ENCODE measurements around the gene NAT8L. TPM values are rescaled to one million over a fixed set of nuclear protein-coding genes. Genes with fewer than 3 reads are reported as not detected.

The NAT8L gene
- total and polyA plus RNA-seq, 2 experiments from 2014 or later: 1.5 to 2.7 TPM

DNA sequence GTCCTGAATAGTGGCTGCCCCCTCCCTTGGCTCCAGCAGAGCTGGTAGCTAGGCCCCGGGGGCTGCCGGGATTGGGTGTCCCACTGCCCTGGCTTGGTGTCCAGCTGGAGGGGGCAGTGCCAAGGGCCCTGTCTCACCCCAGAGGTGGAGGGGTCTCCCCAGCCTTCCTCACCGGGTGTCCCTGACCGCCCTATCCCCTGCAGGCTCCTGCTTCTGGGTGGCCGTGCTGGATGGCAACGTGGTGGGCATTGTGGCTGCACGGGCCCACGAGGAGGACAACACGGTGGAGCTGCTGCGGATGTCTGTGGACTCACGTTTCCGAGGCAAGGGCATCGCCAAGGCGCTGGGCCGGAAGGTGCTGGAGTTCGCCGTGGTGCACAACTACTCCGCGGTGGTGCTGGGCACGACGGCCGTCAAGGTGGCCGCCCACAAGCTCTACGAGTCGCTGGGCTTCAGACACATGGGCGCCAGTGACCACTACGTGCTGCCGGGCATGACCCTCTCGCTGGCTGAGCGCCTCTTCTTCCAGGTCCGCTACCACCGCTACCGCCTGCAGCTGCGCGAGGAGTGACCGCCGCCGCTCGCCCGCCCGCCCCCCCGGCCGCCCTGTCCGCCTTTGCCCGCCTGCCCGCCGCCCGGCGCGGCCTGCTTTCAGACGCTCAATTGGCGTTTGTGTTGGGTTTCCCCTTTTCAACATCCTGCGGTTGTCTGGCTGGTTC lies 4.6 kb downstream of the NAT8L start:
- 94% methylated on average over 31 of the region's 53 CpGs for WGBS (ENCODE audit: low lambda C conversion rate, missing lambda C conversion rate)
- Histone ChIP-seq H3K9me3 (ENCODE audit: low read depth) (no peaks in the 10 kb centered on the region), H3K27me3 (peaks cover 8% of the 10 kb centered on the region), H3K4me2 (no peak overlapping the region), H3K4me1 (ENCODE audit: insufficient read depth) (no peaks in the 10 kb centered on the region), H4K20me1 (ENCODE audit: insufficient read depth, poor library complexity, severe bottlenecking) (no peaks in the 10 kb centered on the region), H3K79me2 (no peaks in the 10 kb centered on the region), H2AFZ (no peak overlapping the region), H3K4me3 (no peak overlapping the region), H3K27ac (no peak overlapping the region), H3K9me2 (replicated peaks; ENCODE audit: insufficient read depth) (no peaks in the 10 kb centered on the region), H3K36me3 (replicated peaks; ENCODE audit: insufficient read depth, low read depth) (no peaks in the 10 kb centered on the region)
- DNase-seq (ENCODE audit: low spot score): no peak
- TF ChIP-seq EZH2phosphoT487 (IDR thresholded peaks at IDR 0.05; ENCODE audit: low read depth, severe bottlenecking, unreplicated experiment): no peak
- no peak for TF ChIP-seq EZH2 (IDR thresholded peaks at IDR 0.05; ENCODE audit: borderline replicate concordance)
- no peak for TF ChIP-seq CTCF (IDR thresholded peaks at IDR 0.05; ENCODE audit: poor library complexity)

- Histone ChIP-seq H3K4me2 (no peak overlapping the region), H3K4me3 (no peak overlapping the region), H3K9me3 (ENCODE audit: low read depth) (no peaks in the 10 kb centered on the region), H3K4me1 (ENCODE audit: insufficient read depth) (no peaks in the 10 kb centered on the region), H3K27me3 (peaks cover 8% of the 10 kb centered on the region), H3K36me3 (replicated peaks; ENCODE audit: insufficient read depth, low read depth) (no peaks in the 10 kb centered on the region), H3K79me2 (no peaks in the 10 kb centered on the region), H3K27ac (no peak overlapping the region), H2AFZ (no peak overlapping the region), H4K20me1 (ENCODE audit: insufficient read depth, poor library complexity, severe bottlenecking) (no peaks in the 10 kb centered on the region), H3K9me2 (replicated peaks; ENCODE audit: insufficient read depth) (no peaks in the 10 kb centered on the region)
- WGBS (ENCODE audit: low lambda C conversion rate, missing lambda C conversion rate): 95% methylated on average over 25 of the region's 40 CpGs
- TF ChIP-seq CTCF (IDR thresholded peaks at IDR 0.05; ENCODE audit: poor library complexity): no peak
- no peak for TF ChIP-seq EZH2 (IDR thresholded peaks at IDR 0.05; ENCODE audit: borderline replicate concordance)
- no peak for TF ChIP-seq EZH2phosphoT487 (IDR thresholded peaks at IDR 0.05; ENCODE audit: low read depth, severe bottlenecking, unreplicated experiment)
- DNase-seq (ENCODE audit: low spot score): no peak
Measured at GRCh38 chr4:2064276-2064991, 5.3 kb downstream of the NAT8L start.

DNA sequence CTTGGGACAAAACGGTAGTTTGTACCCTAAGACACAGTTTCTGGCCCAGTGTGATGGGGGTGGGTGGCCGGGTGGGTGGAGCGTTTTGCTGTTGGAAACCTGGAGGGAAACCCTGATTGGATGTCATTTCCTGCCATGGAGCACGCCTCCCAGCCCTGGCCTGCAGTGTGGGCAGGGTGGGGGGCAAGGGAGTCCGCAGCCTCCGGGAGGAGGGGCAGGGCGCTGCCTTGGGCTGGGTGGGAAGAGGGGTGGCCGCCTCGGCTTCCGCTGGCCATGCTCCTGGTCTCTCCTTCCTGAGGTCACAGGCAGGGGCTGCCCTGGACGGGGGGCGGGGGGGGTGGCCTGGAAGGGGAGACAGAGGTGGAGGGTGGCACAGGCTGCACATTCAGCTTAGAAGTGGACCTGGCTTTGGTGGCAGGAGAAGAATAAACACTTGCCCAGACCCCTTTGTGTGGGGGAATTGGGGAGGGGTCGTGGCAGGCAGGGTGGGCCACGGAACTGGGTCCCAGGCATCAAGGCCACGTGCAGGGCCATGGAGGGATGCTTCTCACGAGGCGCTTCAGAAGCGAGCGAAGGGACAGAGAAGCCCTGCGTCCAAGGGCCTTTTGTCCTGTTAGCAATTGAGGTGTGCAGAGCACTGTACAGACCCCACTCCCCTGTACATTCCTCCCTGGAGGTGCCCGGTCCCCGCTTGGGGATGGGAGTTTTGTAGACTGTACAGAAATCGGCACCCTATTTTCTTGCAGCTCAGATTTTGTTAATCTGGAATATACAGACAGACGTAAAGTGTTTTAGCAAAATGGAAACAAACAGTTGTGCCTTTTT lies 6.2 kb downstream of the NAT8L start:
- TF ChIP-seq EZH2 (IDR thresholded peaks at IDR 0.05; ENCODE audit: borderline replicate concordance) (no peak), CTCF (IDR thresholded peaks at IDR 0.05; ENCODE audit: poor library complexity) (no peak), EZH2phosphoT487 (IDR thresholded peaks at IDR 0.05; ENCODE audit: low read depth, severe bottlenecking, unreplicated experiment) (no peak)
- Histone ChIP-seq H3K4me3 (no peak overlapping the region), H3K27ac (no peak overlapping the region), H2AFZ (no peak overlapping the region), H3K4me2 (no peak overlapping the region), H3K9me3 (ENCODE audit: low read depth) (no peaks in the 10 kb centered on the region), H3K27me3 (peaks cover 3% of the 10 kb centered on the region), H3K9me2 (replicated peaks; ENCODE audit: insufficient read depth) (no peaks in the 10 kb centered on the region), H3K79me2 (no peaks in the 10 kb centered on the region), H3K4me1 (ENCODE audit: insufficient read depth) (no peaks in the 10 kb centered on the region), H3K36me3 (replicated peaks; ENCODE audit: insufficient read depth, low read depth) (no peaks in the 10 kb centered on the region), H4K20me1 (ENCODE audit: insufficient read depth, poor library complexity, severe bottlenecking) (no peaks in the 10 kb centered on the region)
- WGBS (ENCODE audit: low lambda C conversion rate, missing lambda C conversion rate): 91% methylated on average over 14 of the region's 24 CpGs
- DNase-seq (ENCODE audit: low spot score): no peak
